Gastroesophageal sphincter (tissue), 4 donors: ENCODE measurements around the gene GTF2I. TPM values are rescaled to one million over a fixed set of nuclear protein-coding genes. Genes with fewer than 3 reads are reported as not detected.
"Not testable (repeated sequence)": the region's sequence is repeated elsewhere in the genome, so short reads cannot be mapped to it uniquely, and the experiment has no call there.

Experiments used
- ATAC-seq: fragments of 150-250 bp; one replicate; pipeline ENCODE4 v1.9.1; 2016; ENCODE audit warnings: mild to moderate bottlenecking, moderate library complexity
- H3K27ac ChIP-seq, 4 donors: fragments of 200-600 bp; sonication (generic) in 3 of 4; 1 replicate in 3 of 4; 2 replicates in 1 of 4; pipeline ENCODE4 v1.5.1; 2016 to 2019
- H3K27me3 ChIP-seq: fragments of 200-600 bp; sonication (generic); one replicate; pipeline ENCODE4 v1.5.1; 2019
- H3K36me3 ChIP-seq, 2 donors: fragments of 200-600 bp; sonication (generic); one replicate each; pipeline ENCODE4 v1.5.1; 2019; ENCODE audit warnings: control low read depth in 1 of 2
- H3K4me1 ChIP-seq, 3 donors: fragments of 200-600 bp; sonication (generic); 1 replicate in 2 of 3; 2 replicates in 1 of 3; pipeline ENCODE4 v1.5.1; 2016 to 2019; ENCODE audit warnings: control low read depth in 2 of 3
- H3K4me3 ChIP-seq, 2 donors: fragments of 200-600 bp; sonication (generic); one replicate each; pipeline ENCODE4 v1.5.1; 2019; ENCODE audit warnings: mild to moderate bottlenecking in 1 of 2, moderate library complexity in 1 of 2
- H3K9me3 ChIP-seq, 3 donors: fragments of 200-600 bp; sonication (generic); one replicate each; pipeline ENCODE4 v1.5.1; 2017 to 2019; ENCODE audit warnings: control low read depth in 2 of 3
- EP300 ChIP-seq: sonication (generic); formaldehyde crosslinking; IDR thresholded peaks from one replicate; pipeline ENCODE4 v1.6.1; 2017; ENCODE audit warnings: antibody characterized with exemption, mild to moderate bottlenecking
- POLR2A ChIP-seq, 2 donors: fragments of 450-650 bp; IDR thresholded peaks; one replicate each; pipeline ENCODE4 v1.6.1; 2017; ENCODE audit warnings: antibody characterized with exemption in 2 of 2, mild to moderate bottlenecking in 2 of 2, moderate library complexity in 1 of 2
- POLR2AphosphoS5 ChIP-seq: sonication (generic); formaldehyde crosslinking; IDR thresholded peaks from one replicate; pipeline ENCODE4 v1.6.1; 2017; ENCODE audit warnings: antibody characterized with exemption
- WGBS, 2 donors: methylation state at CpG; one replicate each; pipeline ENCODE4 v1.1.5; 2018; ENCODE audit warnings: low coverage in 1 of 2; 5-methylcytosine and 5-hydroxymethylcytosine counted together
- total RNA-seq, 4 donors: library from RNA; depleted of rRNA; stranded (reverse); fragments of >200 nt; gene quantifications; one replicate each; pipeline ENCODE4 v1.1.0, GENCODE V29; 2016
- TF ChIP-seq, protein P1 (sequence below), 4 experiments: fragments of 200-600 bp in 2 of 4; fragments of 450-650 bp in 2 of 4; sonication (generic) in 1 of 4; IDR thresholded peaks; one replicate each; pipeline ENCODE4 v1.5.1; 2017 to 2019; ENCODE audit warnings: antibody characterized with exemption in 4 of 4, mild to moderate bottlenecking in 2 of 4, moderate library complexity in 2 of 4

GTF2I gene
- total RNA-seq, 4 donors from 2014 or later, result 116 to 173 (median 154) TPM

DNA sequence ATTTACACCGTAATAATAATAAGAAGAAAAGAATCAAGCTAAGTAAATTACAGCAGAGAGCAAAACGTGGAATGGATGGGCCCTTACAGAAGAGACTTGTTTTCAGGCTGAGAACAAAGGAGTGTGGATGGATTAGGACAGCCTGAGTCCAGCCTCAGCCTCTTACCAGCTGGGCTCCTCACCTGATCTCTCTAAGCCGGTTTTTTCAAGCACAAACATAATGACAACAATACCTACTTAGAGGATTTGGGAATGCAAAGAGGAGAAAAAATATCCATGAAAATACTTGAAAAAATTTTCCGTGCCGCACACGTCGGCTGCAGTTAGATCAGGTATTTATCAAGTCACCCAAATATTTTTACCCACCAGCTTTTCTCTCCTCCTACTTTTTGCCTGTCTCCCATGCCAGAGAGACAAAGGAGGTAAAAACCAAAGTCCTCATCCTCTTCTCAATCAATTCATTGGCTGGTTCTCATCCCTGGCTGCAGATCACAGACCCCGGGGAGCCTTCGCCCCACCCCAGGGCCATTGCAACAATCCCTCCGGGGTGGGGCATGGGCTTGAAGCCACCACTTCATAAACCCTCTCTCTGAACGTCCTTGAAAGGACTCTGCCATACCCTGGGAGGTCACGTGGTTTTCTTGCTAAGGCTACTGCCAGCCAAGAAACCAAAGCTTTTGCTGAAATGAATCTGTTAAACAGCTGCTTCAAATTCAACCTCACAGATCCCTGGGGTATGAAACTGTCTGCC is 29.7 kb upstream of the GTF2I start:
- Histone ChIP-seq H3K9me3 (no peaks in the 10 kb centered on the region), H3K36me3 (no peaks in the 10 kb centered on the region), H3K4me1 (peaks cover 0 to 38% (median 0%) of the 10 kb centered on the region in 3 donors), H3K4me3 (peak overlapping the region in 1 of 2 donors; percentile 14), H3K27ac (peak overlapping the region; percentile 60 to 75 (median 68)), H3K27me3 (no peaks in the 10 kb centered on the region)
- WGBS, 2 donors, result 20 to 29% methylated on average over 8 to 12 of the region's 12 CpGs
- TF ChIP-seq POLR2AphosphoS5 (no peak), EP300 (no peak)
- ATAC-seq, result peak; percentile 64

DNA sequence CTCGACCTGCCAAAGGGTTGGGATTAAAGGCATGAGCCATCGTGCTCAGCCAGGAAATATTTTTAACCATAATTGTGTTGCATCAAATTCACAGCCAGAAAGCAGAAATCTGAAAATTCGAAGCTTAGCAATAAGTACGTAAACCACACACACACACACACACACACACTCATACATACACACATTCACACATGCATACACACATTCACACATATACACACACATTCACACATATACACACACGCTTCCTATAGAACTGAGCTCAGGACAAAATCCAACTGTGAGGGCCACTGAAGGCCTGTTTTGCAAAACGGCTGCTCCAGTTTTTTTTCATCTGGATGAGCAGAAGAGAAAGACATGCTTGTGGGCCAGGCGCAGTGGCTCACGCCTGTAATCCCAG is 25.0 kb upstream of the GTF2I start:
- Histone ChIP-seq H3K36me3 (no peaks in the 10 kb centered on the region), H3K9me3 (no peaks in the 10 kb centered on the region), H3K4me1 (peaks cover 0 to 30% (median 7%) of the 10 kb centered on the region in 3 donors), H3K27me3 (no peaks in the 10 kb centered on the region), H3K27ac (no peak overlapping the region), H3K4me3 (no peak overlapping the region)
- WGBS, 2 donors, result 55 to 68% methylated on average over 6 of the region's 8 CpGs
- no peak for ATAC-seq
- no peak for TF ChIP-seq POLR2AphosphoS5
- TF ChIP-seq EP300, result no peak
- TF ChIP-seq, protein P1, sequence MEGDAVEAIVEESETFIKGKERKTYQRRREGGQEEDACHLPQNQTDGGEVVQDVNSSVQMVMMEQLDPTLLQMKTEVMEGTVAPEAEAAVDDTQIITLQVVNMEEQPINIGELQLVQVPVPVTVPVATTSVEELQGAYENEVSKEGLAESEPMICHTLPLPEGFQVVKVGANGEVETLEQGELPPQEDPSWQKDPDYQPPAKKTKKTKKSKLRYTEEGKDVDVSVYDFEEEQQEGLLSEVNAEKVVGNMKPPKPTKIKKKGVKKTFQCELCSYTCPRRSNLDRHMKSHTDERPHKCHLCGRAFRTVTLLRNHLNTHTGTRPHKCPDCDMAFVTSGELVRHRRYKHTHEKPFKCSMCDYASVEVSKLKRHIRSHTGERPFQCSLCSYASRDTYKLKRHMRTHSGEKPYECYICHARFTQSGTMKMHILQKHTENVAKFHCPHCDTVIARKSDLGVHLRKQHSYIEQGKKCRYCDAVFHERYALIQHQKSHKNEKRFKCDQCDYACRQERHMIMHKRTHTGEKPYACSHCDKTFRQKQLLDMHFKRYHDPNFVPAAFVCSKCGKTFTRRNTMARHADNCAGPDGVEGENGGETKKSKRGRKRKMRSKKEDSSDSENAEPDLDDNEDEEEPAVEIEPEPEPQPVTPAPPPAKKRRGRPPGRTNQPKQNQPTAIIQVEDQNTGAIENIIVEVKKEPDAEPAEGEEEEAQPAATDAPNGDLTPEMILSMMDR (IDR thresholded peaks at IDR 0.05), result no peak
- no peak for TF ChIP-seq POLR2A (IDR thresholded peaks at IDR 0.05)

DNA sequence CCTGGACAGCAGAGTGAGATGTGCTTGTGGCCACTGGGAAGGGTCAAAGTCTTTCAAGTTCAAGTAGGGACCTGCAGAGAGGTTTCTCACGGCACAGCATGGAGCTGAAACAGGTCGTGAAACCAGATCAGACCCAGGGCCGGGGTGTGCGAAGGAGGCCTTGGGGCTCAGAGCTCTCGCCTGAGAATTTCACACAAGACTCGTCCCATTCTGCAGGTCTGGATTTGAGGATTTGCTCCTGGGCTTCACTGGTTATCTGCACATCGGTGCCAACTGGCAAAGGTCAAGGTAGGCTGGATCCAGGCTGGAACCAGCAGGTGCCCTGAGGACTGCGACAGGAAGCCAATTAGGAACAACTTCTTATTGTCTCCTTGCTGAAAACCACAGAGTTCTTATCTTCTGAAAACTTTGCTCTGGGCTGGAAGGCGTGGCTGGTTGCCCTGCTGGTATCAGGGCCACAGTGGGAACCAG is 24.0 kb upstream of the GTF2I start:
- Histone ChIP-seq H3K4me3 (no peak overlapping the region), H3K4me1 (peaks cover 0 to 20% (median 7%) of the 10 kb centered on the region in 3 donors), H3K27ac (no peak overlapping the region), H3K9me3 (no peaks in the 10 kb centered on the region), H3K27me3 (no peaks in the 10 kb centered on the region), H3K36me3 (no peaks in the 10 kb centered on the region)
- TF ChIP-seq POLR2A (IDR thresholded peaks at IDR 0.05), result no peak
- TF ChIP-seq, protein P1 (IDR thresholded peaks at IDR 0.05), result no peak
- no peak for TF ChIP-seq EP300
- no peak for TF ChIP-seq POLR2AphosphoS5
- WGBS, 2 donors, result 88% methylated on average over 1 of the region's 9 CpGs; no CpG with 5 or more reads in 1 of the 2 donors
- ATAC-seq, result no peak

DNA sequence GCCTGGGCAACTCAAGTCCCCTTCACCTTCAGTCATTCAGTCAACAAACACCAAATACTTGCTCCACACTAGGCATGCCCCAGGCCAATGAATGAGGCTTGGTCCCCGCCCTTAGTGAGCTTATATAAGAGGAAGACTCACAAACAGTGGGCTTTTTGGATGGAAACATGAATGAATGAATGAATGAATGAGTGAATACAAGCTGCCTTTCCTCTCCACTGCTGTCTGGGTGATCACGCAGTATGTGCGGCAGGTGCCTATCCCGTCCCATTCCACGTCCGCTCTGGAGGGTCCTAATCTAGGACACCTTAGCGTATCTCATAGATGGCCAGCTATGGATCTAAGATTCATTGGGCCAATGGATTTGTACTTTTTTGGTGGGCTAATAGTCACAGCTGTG is 19.8 kb upstream of the GTF2I start:
- Histone ChIP-seq H3K9me3 (no peaks in the 10 kb centered on the region), H3K36me3 (no peaks in the 10 kb centered on the region), H3K4me1 (peaks cover 0 to 15% (median 7%) of the 10 kb centered on the region in 3 donors), H3K27me3 (no peaks in the 10 kb centered on the region), H3K27ac (no peak overlapping the region), H3K4me3 (no peak overlapping the region)
- ATAC-seq, result no peak
- WGBS, 2 donors, result 95 to 100% methylated on average over 1 to 6 of the region's 7 CpGs
- TF ChIP-seq, protein P1 (IDR thresholded peaks at IDR 0.05), result no peak
- TF ChIP-seq POLR2AphosphoS5, result no peak
- TF ChIP-seq POLR2A (IDR thresholded peaks at IDR 0.05), result no peak
- no peak for TF ChIP-seq EP300

DNA sequence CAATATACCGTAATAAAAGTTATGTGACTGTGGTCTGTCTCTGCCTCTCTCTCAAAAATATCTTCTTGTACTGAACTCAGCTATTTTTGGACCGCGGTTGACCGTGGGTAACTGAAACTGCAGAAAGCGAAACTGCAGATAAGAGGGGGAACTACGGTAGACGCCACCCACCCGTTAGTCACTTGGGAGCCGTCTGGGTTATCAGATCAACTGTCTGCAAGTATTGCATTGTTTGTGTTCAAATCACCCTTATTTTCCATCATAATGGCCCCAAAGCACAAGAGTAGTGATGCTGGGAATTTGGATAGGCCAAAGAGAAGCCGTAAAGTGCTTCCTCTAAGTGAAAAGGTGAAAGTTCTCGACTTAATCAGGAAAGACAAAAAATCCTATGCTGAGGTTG is 7.5 kb upstream of the GTF2I start:
- 3 to 39% methylated on average over 2 to 9 of the region's 11 CpGs for WGBS, 2 donors
- H3K9me3 ChIP-seq, H3K27me3 ChIP-seq, ATAC-seq, H3K36me3 ChIP-seq: not testable (repeated sequence)
- Histone ChIP-seq H3K27ac (peak overlapping the region in 1 of 4 donors; percentile 41), H3K4me3 (peak overlapping the region in 1 of 2 donors; percentile 22), H3K4me1 (peaks cover 0 to 10% (median 0%) of the 10 kb centered on the region in 3 donors)

DNA sequence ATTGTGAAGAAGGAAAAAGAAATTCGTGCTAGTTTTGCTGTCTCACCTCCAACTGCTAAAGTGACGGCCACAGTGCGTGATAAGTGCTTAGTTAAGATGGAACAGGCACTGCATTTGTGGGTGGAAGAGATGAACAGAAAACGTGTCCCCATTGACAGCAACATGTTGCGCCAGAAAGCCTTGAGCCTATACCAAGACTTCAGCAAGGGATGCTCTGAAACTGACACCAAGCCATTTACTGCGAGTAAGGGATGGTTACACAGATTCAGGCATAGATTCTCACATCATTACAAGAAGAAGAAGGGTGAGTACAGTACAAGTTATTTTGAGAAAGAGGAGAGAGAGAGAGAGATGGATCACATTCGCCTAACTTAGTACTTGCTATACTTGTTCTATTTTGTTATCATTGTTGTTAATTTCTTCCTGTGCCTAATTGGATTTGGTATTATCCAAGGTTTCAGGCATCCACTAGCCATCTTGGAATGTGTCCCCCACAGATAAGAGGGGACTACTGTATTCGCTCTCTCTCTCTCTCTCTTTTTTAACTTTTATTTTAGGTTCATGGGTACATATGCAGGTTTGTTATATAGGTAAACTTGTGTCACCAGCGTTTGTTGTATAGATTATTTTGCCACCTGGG is 6.9 kb upstream of the GTF2I start:
- not testable (repeated sequence) for ATAC-seq, H3K27ac ChIP-seq, H3K9me3 ChIP-seq, H3K4me3 ChIP-seq, H3K27me3 ChIP-seq, H3K36me3 ChIP-seq
- WGBS, 2 donors, result 71 to 85% methylated on average over 4 to 7 of the region's 9 CpGs
- H3K4me1 ChIP-seq, result peaks cover 0 to 16% (median 0%) of the 10 kb centered on the region in 3 donors

DNA sequence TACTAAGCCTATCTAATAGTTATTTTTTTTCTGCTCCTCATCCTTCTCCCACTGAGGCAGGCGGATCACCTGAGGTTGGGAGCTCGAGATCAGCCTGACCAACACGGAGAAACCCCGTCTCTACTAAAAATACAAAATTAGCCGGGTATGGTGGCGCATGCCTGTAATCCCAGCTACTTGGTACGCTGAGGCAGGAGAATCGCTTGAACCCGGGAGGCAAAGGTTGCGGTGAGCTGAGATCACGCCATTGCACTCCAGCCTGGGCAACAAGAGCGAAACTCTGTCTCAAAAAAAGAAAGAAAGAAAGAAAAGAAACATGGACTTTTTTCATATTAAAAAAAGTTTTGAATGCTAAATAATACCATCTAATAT is 6.4 kb upstream of the GTF2I start:
- H3K27ac ChIP-seq, ATAC-seq: not testable (repeated sequence)
- 82 to 89% methylated on average over 10 to 12 of the region's 12 CpGs for WGBS, 2 donors

More for the DNA sequence above, 6.4 kb upstream of the GTF2I start:
- H3K27me3 ChIP-seq, H3K4me3 ChIP-seq, H3K9me3 ChIP-seq, H3K36me3 ChIP-seq: not testable (repeated sequence)
- peaks cover 0 to 21% (median 0%) of the 10 kb centered on the region in 3 donors for H3K4me1 ChIP-seq
